Measurements from ENCODE around the gene RNF214. TPM values are rescaled to one million over a fixed set of nuclear protein-coding genes. Genes with fewer than 3 reads are reported as not detected.

RNF214 gene
- total and polyA plus RNA-seq, 2 donors (not counting 1 experiment from before 2014, with no cell fraction given): 12.1 to 13.4 TPM

DNA sequence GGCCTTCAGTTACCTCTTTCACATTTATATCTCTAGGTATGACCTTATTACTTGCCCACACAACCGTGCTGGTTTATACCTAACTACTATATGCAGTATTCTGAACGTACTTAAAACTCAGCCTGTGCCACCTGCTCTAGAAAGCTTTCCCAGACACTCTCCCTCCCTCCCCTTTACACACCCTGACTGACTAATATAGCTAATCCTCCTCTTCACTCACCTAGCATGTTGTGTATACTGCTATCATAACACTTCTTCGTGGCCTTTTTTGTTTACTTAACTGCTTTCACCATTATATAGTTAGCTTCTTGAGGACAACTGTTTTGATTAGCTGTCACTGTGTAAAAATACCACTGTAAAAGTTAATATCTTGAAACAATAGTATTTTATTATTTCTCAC lies 23.5 kb downstream of the RNF214 start:
- no peak overlapping the region for H3K4me3 ChIP-seq (replicated peaks in 1 of 4; ENCODE audit: control extremely low read depth in 1 of 4, insufficient read depth in 1 of 4, low read depth in 3 of 4, low read length in 4 of 4)
- H3K79me2 ChIP-seq (ENCODE audit: control insufficient read depth, insufficient read depth, low read length): no peaks in the 10 kb centered on the region
- H4K20me1 ChIP-seq (ENCODE audit: control insufficient read depth, extremely low read depth, insufficient read depth, low read length): no peaks in the 10 kb centered on the region
- no peaks in the 10 kb centered on the region for H3K36me3 ChIP-seq (ENCODE audit: control insufficient read depth, insufficient read depth, low read length)
- TF ChIP-seq, protein P1, sequence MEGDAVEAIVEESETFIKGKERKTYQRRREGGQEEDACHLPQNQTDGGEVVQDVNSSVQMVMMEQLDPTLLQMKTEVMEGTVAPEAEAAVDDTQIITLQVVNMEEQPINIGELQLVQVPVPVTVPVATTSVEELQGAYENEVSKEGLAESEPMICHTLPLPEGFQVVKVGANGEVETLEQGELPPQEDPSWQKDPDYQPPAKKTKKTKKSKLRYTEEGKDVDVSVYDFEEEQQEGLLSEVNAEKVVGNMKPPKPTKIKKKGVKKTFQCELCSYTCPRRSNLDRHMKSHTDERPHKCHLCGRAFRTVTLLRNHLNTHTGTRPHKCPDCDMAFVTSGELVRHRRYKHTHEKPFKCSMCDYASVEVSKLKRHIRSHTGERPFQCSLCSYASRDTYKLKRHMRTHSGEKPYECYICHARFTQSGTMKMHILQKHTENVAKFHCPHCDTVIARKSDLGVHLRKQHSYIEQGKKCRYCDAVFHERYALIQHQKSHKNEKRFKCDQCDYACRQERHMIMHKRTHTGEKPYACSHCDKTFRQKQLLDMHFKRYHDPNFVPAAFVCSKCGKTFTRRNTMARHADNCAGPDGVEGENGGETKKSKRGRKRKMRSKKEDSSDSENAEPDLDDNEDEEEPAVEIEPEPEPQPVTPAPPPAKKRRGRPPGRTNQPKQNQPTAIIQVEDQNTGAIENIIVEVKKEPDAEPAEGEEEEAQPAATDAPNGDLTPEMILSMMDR (conservative IDR thresholded peaks at IDR 0.05 in 1 of 2, IDR thresholded peaks at IDR 0.05 in 1 of 2; ENCODE audit: low read depth in 1 of 2, low read length in 2 of 2): no peak
- TF ChIP-seq EZH2 (IDR thresholded peaks at IDR 0.05; ENCODE audit: low read length, missing control alignments): no peak
- peaks cover 6% of the 10 kb centered on the region for H3K4me1 ChIP-seq (ENCODE audit: control insufficient read depth, extremely low read depth, insufficient read depth, low read length)
- H3K9me3 ChIP-seq (ENCODE audit: control insufficient read depth, insufficient read depth, low read depth, low read length): no peaks in the 10 kb centered on the region
- H3K4me2 ChIP-seq (ENCODE audit: extremely low read depth, insufficient read depth, low read length): no peak overlapping the region
- H3K27me3 ChIP-seq (ENCODE audit: control insufficient read depth, insufficient read depth, low read length): no peaks in the 10 kb centered on the region
- H3K9ac ChIP-seq (ENCODE audit: insufficient read depth, low read length): no peak overlapping the region
- no peak for DNase-seq (ENCODE audit: low read depth in 2 of 2)
- H3K27ac ChIP-seq (ENCODE audit: insufficient read depth, low read length): no peak overlapping the region
- no peak overlapping the region for H2AFZ ChIP-seq (ENCODE audit: low read length)

DNA sequence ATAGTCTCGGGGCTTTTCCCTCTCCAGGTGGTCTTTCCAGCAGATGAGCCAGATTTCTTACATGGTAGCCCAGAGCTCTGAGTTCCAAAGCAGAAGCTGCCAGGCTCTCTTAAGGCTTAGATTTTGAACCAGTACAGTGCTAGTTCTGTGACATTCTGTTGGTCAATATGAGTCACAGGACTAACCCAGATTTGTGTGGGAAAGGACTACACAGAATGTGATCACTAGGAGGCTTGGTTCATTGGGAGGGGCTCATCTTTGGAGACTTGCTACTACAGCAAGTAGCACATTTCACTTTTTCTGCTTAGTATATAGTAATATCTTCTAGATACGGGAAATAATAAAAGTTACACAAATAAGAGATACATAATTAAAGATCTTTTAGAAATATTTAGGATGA lies 24.1 kb downstream of the RNF214 start:
- no peaks in the 10 kb centered on the region for H3K79me2 ChIP-seq (ENCODE audit: control insufficient read depth, insufficient read depth, low read length)
- H4K20me1 ChIP-seq (ENCODE audit: control insufficient read depth, extremely low read depth, insufficient read depth, low read length): no peaks in the 10 kb centered on the region
- TF ChIP-seq, protein P1 (conservative IDR thresholded peaks at IDR 0.05 in 1 of 2, IDR thresholded peaks at IDR 0.05 in 1 of 2; ENCODE audit: low read depth in 1 of 2, low read length in 2 of 2): no peak
- TF ChIP-seq EZH2 (IDR thresholded peaks at IDR 0.05; ENCODE audit: low read length, missing control alignments): no peak
- no peaks in the 10 kb centered on the region for H3K27me3 ChIP-seq (ENCODE audit: control insufficient read depth, insufficient read depth, low read length)
- H2AFZ ChIP-seq (ENCODE audit: low read length): no peak overlapping the region
- H3K27ac ChIP-seq (ENCODE audit: insufficient read depth, low read length): no peak overlapping the region
- peaks cover 6% of the 10 kb centered on the region for H3K4me1 ChIP-seq (ENCODE audit: control insufficient read depth, extremely low read depth, insufficient read depth, low read length)
- H3K9me3 ChIP-seq (ENCODE audit: control insufficient read depth, insufficient read depth, low read depth, low read length): no peaks in the 10 kb centered on the region
- no peak overlapping the region for H3K4me3 ChIP-seq (replicated peaks in 1 of 4; ENCODE audit: control extremely low read depth in 1 of 4, insufficient read depth in 1 of 4, low read depth in 3 of 4, low read length in 4 of 4)
- peak; percentile 55 to 56 for DNase-seq (ENCODE audit: low read depth in 2 of 2)
- no peaks in the 10 kb centered on the region for H3K36me3 ChIP-seq (ENCODE audit: control insufficient read depth, insufficient read depth, low read length)
- no peak overlapping the region for H3K9ac ChIP-seq (ENCODE audit: insufficient read depth, low read length)
- H3K4me2 ChIP-seq (ENCODE audit: extremely low read depth, insufficient read depth, low read length): no peak overlapping the region

DNA sequence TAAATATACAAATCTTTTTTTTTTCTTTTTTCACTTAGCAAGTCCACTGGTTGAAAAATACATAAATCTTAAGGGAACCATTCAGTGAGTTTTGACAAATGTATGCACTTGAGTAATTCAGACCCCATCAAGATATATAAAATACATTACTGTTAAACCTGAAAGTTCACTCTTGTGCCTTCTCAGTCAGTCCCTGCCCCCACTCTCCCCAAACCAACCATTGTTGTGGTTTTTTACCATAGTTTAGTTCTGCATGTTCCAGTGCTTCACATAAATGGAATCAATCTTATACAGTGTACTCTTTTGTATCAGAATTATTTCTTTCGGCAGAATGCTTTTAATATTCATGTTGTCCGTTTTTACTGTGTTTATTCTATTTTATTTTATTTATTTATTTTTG lies 26.1 kb downstream of the RNF214 start:
- no peaks in the 10 kb centered on the region for H3K79me2 ChIP-seq (ENCODE audit: control insufficient read depth, insufficient read depth, low read length)
- no peak overlapping the region for H3K9ac ChIP-seq (ENCODE audit: insufficient read depth, low read length)
- no peaks in the 10 kb centered on the region for H3K36me3 ChIP-seq (ENCODE audit: control insufficient read depth, insufficient read depth, low read length)
- no peak overlapping the region for H3K27ac ChIP-seq (ENCODE audit: insufficient read depth, low read length)
- H3K4me1 ChIP-seq (ENCODE audit: control insufficient read depth, extremely low read depth, insufficient read depth, low read length): peaks cover 6% of the 10 kb centered on the region
- DNase-seq (ENCODE audit: low read depth in 2 of 2): peak in 1 of 2 donors; percentile 34
- TF ChIP-seq, protein P1 (conservative IDR thresholded peaks at IDR 0.05 in 1 of 2, IDR thresholded peaks at IDR 0.05 in 1 of 2; ENCODE audit: low read depth in 1 of 2, low read length in 2 of 2): no peak
- TF ChIP-seq EZH2 (IDR thresholded peaks at IDR 0.05; ENCODE audit: low read length, missing control alignments): no peak
- H2AFZ ChIP-seq (ENCODE audit: low read length): no peak overlapping the region
- no peaks in the 10 kb centered on the region for H3K27me3 ChIP-seq (ENCODE audit: control insufficient read depth, insufficient read depth, low read length)
- H3K4me2 ChIP-seq (ENCODE audit: extremely low read depth, insufficient read depth, low read length): no peak overlapping the region
- no peaks in the 10 kb centered on the region for H3K9me3 ChIP-seq (ENCODE audit: control insufficient read depth, insufficient read depth, low read depth, low read length)
- H3K4me3 ChIP-seq (replicated peaks in 1 of 4; ENCODE audit: control extremely low read depth in 1 of 4, insufficient read depth in 1 of 4, low read depth in 3 of 4, low read length in 4 of 4): no peak overlapping the region
- H4K20me1 ChIP-seq (ENCODE audit: control insufficient read depth, extremely low read depth, insufficient read depth, low read length): no peaks in the 10 kb centered on the region
